Neural cell (in vitro differentiated cells): Measurements from ENCODE around the gene PPM1H. TPM values are rescaled to one million over a fixed set of nuclear protein-coding genes. Genes with fewer than 3 reads are reported as not detected.

ENCODE experiments used
- H2AFZ ChIP-seq: fragments of 200-600, 300-800 bp; sonication (generic), shearing (Covaris generic); 2 replicates; pipeline ENCODE4 v1.6.0; 2014; ENCODE audit warnings: low read depth, mild to moderate bottlenecking, antibody characterized with exemption, low read length, moderate library complexity
- H3F3A ChIP-seq: fragments of 200-600 bp; shearing (Covaris generic); 2 replicates; pipeline ENCODE4 v1.6.1; 2016; ENCODE audit warnings: mild to moderate bottlenecking, moderate library complexity, mixed read lengths, antibody characterized with exemption, low read length; ENCODE audit not compliant: insufficient read depth, poor library complexity, severe bottlenecking
- H3K27ac ChIP-seq: fragments of 200-600, 300-800 bp; sonication (generic), shearing (Covaris generic); 2 replicates; pipeline ENCODE4 v1.5.1; 2014; ENCODE audit warnings: mild to moderate bottlenecking, low read length, moderate library complexity
- H3K27me3 ChIP-seq: fragments of 300-800, 200-600 bp; sonication (generic), shearing (Covaris generic); 2 replicates; pipeline ENCODE4 v1.6.0; 2014; ENCODE audit warnings: mild to moderate bottlenecking, low read depth, low read length, moderate library complexity; ENCODE audit not compliant: insufficient read depth
- H3K36me3 ChIP-seq: fragments of 300-800, 200-600 bp; sonication (generic), shearing (Covaris generic); 2 replicates; pipeline ENCODE4 v1.5.1; 2014; ENCODE audit warnings: mild to moderate bottlenecking, antibody characterized with exemption, low read length, moderate library complexity; ENCODE audit not compliant: insufficient read depth
- H3K4me2 ChIP-seq: fragments of 300-800, 200-600 bp; sonication (generic), shearing (Covaris generic); 2 replicates; pipeline ENCODE4 v1.6.0; 2014; ENCODE audit warnings: mild to moderate bottlenecking, low read length
- H3K4me3 ChIP-seq: fragments of 300-800, 200-600 bp; sonication (generic), shearing (Covaris generic); 2 replicates; pipeline ENCODE4 v1.5.1; 2014; ENCODE audit warnings: mild to moderate bottlenecking, low read length, moderate library complexity
- H3K79me2 ChIP-seq: fragments of 200-600 bp; shearing (Covaris generic); replicated peaks from 2 replicates; pipeline ENCODE4 v1.6.0; 2014; ENCODE audit warnings: mild to moderate bottlenecking, low read length, moderate library complexity; ENCODE audit not compliant: insufficient read depth
- H3K9ac ChIP-seq: fragments of 300-800, 200-600 bp; sonication (generic), shearing (Covaris generic); 2 replicates; pipeline ENCODE4 v1.6.1; 2016; ENCODE audit warnings: mild to moderate bottlenecking, low read length, mixed read lengths
- H3K9me2 ChIP-seq: fragments of 200-600 bp; shearing (Covaris generic); 2 replicates; pipeline ENCODE4 v1.6.1; 2016; ENCODE audit warnings: mild to moderate bottlenecking, low read length, mixed read lengths; ENCODE audit not compliant: insufficient read depth
- H3K9me3 ChIP-seq: fragments of 200-600, 300-800 bp; sonication (generic), shearing (Covaris generic); 2 replicates; pipeline ENCODE4 v1.6.1; 2016; ENCODE audit warnings: mild to moderate bottlenecking, mixed run types, low read length, moderate library complexity, mixed read lengths
- H4K20me1 ChIP-seq: fragments of 200-600 bp; shearing (Covaris generic); 2 replicates; pipeline ENCODE4 v1.6.1; 2016; ENCODE audit warnings: mild to moderate bottlenecking, mixed run types; ENCODE audit not compliant: insufficient read depth
- EP300 ChIP-seq: fragments of 450-650 bp; conservative IDR thresholded peaks from 2 replicates; pipeline ENCODE4 v1.6.1; 2014; ENCODE audit warnings: antibody characterized with exemption, mild to moderate bottlenecking, moderate library complexity; ENCODE audit not compliant: poor library complexity, severe bottlenecking
- EZH2 ChIP-seq: fragments of 200-600, 300-800 bp; shearing (Covaris generic), sonication (generic); IDR thresholded peaks from 2 replicates; pipeline ENCODE4 v1.6.1; 2014; ENCODE audit warnings: antibody characterized with exemption, low read length, borderline replicate concordance, mild to moderate bottlenecking; ENCODE audit not compliant: insufficient read depth, poor library complexity, severe bottlenecking
- MXI1 ChIP-seq: fragments of 450-650 bp; conservative IDR thresholded peaks from 2 replicates; pipeline ENCODE4 v1.6.1; 2014; ENCODE audit warnings: antibody characterized with exemption, mild to moderate bottlenecking; ENCODE audit not compliant: poor library complexity, severe bottlenecking
- POLR2AphosphoS5 ChIP-seq: IDR thresholded peaks from 2 replicates; pipeline ENCODE4 v1.6.1; 2012
- RAD21 ChIP-seq: fragments of 450-650 bp; conservative IDR thresholded peaks from 2 replicates; pipeline ENCODE4 v1.6.1; 2014; ENCODE audit warnings: antibody characterized with exemption, mild to moderate bottlenecking, moderate library complexity
- SMC3 ChIP-seq: fragments of 450-650 bp; conservative IDR thresholded peaks from 2 replicates; pipeline ENCODE4 v1.6.1; 2014; ENCODE audit warnings: antibody characterized with exemption, mild to moderate bottlenecking, moderate library complexity; ENCODE audit not compliant: poor library complexity
- TAF1 ChIP-seq: IDR thresholded peaks from 2 replicates; pipeline ENCODE4 v1.6.1; 2012; ENCODE audit warnings: low read depth
- polyA plus RNA-seq: library from polyadenylated mRNA; depleted of rRNA; stranded (reverse); fragments of >200 nt; gene quantifications from 2 replicates; pipeline ENCODE4 v1.2.3, GENCODE V29; 2014
- TF ChIP-seq, protein P1 (sequence below): fragments of 450-650 bp; IDR thresholded peaks from 2 replicates; pipeline ENCODE4 v1.5.1; 2014; ENCODE audit warnings: antibody characterized with exemption, mild to moderate bottlenecking, moderate library complexity; ENCODE audit not compliant: poor library complexity, severe bottlenecking
- TF ChIP-seq, protein P2 (sequence below): IDR thresholded peaks from 2 replicates; pipeline ENCODE4 v1.6.1; 2012; ENCODE audit warnings: borderline replicate concordance

Gene PPM1H
- polyA plus RNA-seq, 1 donor from 2014 or later, result 3.9 TPM

DNA sequence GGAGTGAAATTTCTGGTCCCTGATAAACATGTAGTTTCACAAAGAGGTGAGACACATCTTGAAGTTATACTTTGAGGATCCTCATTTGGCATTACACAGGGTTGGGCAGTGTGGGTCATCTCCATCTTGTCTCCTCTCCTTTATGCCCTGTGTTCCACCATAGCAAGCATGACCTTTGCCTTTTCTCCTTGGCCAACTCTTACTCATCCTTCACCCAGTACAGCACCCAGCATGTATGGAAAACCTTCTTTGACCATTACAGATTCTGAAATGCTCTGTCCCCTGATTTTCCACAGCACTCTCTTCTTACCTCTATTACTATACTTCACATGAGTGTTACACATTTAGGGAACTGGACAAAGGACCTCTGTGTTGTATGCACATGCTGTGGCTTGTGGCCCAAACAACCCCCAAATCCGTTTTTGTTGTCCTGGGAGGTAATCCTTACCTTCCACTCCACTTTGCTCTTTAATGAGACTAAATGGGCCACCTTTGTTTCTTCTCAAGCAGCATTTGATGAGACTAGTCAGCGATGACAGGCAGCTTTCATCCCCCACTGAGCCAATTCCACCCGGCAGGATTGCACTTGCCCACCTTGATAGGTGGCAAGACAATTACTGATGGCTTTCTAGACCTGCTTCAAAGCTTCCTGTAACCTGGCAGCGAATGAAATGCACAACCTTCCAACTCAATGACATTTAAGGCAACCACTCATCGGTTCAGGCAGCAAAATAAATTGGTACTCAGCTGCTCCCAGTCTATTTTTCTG is 304.8 kb downstream of the PPM1H start:
- H2AFZ ChIP-seq, result no peak overlapping the region
- no peaks in the 10 kb centered on the region for H3K9me3 ChIP-seq
- H3K27ac ChIP-seq, result peak overlapping the region; percentile 61
- no peaks in the 10 kb centered on the region for H3K36me3 ChIP-seq
- H3K4me3 ChIP-seq, result peak overlapping the region; percentile 17
- H3K79me2 ChIP-seq, result no peaks in the 10 kb centered on the region
- H3K9ac ChIP-seq, result no peak overlapping the region
- no peaks in the 10 kb centered on the region for H3K9me2 ChIP-seq
- TF ChIP-seq MXI1, result no peak
- TF ChIP-seq RAD21, result no peak
- peak; percentile 34 for TF ChIP-seq POLR2AphosphoS5
- TF ChIP-seq EP300, result peak; percentile 62
- no peaks in the 10 kb centered on the region for H3F3A ChIP-seq
- no peaks in the 10 kb centered on the region for H4K20me1 ChIP-seq
- peaks cover 24% of the 10 kb centered on the region for H3K27me3 ChIP-seq
- H3K4me2 ChIP-seq, result peak overlapping the region; percentile 4

DNA sequence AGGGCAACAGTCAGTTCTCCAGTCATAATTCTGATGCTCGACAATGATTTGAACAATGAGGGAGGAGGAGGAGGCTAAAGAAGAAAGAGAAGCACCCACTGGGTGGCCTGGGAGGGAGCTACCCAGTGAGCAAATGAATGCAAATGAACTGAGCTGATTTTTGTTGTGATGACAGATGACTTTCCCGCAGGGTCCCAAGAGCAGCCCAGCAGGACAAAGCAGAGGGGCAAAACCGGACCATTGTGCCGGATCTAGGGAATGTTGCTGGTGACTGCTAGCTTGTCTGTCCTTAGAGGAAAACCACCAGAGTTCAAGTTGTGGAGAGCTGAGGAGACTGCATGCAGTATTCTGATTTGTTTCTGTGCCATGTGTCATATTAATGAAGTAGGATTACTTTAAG is 305.5 kb downstream of the PPM1H start:
- TF ChIP-seq, protein P1, sequence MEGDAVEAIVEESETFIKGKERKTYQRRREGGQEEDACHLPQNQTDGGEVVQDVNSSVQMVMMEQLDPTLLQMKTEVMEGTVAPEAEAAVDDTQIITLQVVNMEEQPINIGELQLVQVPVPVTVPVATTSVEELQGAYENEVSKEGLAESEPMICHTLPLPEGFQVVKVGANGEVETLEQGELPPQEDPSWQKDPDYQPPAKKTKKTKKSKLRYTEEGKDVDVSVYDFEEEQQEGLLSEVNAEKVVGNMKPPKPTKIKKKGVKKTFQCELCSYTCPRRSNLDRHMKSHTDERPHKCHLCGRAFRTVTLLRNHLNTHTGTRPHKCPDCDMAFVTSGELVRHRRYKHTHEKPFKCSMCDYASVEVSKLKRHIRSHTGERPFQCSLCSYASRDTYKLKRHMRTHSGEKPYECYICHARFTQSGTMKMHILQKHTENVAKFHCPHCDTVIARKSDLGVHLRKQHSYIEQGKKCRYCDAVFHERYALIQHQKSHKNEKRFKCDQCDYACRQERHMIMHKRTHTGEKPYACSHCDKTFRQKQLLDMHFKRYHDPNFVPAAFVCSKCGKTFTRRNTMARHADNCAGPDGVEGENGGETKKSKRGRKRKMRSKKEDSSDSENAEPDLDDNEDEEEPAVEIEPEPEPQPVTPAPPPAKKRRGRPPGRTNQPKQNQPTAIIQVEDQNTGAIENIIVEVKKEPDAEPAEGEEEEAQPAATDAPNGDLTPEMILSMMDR, result no peak
- TF ChIP-seq TAF1, result no peak
- TF ChIP-seq EZH2, result no peak
- no peak for TF ChIP-seq RAD21
- no peak for TF ChIP-seq EP300
- no peak for TF ChIP-seq MXI1
- TF ChIP-seq, protein P2, sequence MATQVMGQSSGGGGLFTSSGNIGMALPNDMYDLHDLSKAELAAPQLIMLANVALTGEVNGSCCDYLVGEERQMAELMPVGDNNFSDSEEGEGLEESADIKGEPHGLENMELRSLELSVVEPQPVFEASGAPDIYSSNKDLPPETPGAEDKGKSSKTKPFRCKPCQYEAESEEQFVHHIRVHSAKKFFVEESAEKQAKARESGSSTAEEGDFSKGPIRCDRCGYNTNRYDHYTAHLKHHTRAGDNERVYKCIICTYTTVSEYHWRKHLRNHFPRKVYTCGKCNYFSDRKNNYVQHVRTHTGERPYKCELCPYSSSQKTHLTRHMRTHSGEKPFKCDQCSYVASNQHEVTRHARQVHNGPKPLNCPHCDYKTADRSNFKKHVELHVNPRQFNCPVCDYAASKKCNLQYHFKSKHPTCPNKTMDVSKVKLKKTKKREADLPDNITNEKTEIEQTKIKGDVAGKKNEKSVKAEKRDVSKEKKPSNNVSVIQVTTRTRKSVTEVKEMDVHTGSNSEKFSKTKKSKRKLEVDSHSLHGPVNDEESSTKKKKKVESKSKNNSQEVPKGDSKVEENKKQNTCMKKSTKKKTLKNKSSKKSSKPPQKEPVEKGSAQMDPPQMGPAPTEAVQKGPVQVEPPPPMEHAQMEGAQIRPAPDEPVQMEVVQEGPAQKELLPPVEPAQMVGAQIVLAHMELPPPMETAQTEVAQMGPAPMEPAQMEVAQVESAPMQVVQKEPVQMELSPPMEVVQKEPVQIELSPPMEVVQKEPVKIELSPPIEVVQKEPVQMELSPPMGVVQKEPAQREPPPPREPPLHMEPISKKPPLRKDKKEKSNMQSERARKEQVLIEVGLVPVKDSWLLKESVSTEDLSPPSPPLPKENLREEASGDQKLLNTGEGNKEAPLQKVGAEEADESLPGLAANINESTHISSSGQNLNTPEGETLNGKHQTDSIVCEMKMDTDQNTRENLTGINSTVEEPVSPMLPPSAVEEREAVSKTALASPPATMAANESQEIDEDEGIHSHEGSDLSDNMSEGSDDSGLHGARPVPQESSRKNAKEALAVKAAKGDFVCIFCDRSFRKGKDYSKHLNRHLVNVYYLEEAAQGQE, result no peak
- TF ChIP-seq SMC3, result no peak
- TF ChIP-seq POLR2AphosphoS5, result no peak
- Histone ChIP-seq H3K79me2 (no peaks in the 10 kb centered on the region), H3F3A (no peaks in the 10 kb centered on the region), H3K9ac (no peak overlapping the region), H3K9me2 (no peaks in the 10 kb centered on the region), H3K9me3 (no peaks in the 10 kb centered on the region), H2AFZ (no peak overlapping the region), H3K27ac (no peak overlapping the region), H3K4me2 (no peak overlapping the region), H3K4me3 (no peak overlapping the region), H3K27me3 (peaks cover 24% of the 10 kb centered on the region), H4K20me1 (no peaks in the 10 kb centered on the region), H3K36me3 (no peaks in the 10 kb centered on the region)
